ENCODE data around the gene TRMO.
"Not testable (repeated sequence)": the region's sequence is repeated elsewhere in the genome, so short reads cannot be mapped to it uniquely, and the experiment has no call there.

The TRMO gene, protein sequence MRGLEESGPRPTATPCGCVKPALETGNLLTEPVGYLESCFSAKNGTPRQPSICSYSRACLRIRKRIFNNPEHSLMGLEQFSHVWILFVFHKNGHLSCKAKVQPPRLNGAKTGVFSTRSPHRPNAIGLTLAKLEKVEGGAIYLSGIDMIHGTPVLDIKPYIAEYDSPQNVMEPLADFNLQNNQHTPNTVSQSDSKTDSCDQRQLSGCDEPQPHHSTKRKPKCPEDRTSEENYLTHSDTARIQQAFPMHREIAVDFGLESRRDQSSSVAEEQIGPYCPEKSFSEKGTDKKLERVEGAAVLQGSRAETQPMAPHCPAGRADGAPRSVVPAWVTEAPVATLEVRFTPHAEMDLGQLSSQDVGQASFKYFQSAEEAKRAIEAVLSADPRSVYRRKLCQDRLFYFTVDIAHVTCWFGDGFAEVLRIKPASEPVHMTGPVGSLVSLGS

DNA sequence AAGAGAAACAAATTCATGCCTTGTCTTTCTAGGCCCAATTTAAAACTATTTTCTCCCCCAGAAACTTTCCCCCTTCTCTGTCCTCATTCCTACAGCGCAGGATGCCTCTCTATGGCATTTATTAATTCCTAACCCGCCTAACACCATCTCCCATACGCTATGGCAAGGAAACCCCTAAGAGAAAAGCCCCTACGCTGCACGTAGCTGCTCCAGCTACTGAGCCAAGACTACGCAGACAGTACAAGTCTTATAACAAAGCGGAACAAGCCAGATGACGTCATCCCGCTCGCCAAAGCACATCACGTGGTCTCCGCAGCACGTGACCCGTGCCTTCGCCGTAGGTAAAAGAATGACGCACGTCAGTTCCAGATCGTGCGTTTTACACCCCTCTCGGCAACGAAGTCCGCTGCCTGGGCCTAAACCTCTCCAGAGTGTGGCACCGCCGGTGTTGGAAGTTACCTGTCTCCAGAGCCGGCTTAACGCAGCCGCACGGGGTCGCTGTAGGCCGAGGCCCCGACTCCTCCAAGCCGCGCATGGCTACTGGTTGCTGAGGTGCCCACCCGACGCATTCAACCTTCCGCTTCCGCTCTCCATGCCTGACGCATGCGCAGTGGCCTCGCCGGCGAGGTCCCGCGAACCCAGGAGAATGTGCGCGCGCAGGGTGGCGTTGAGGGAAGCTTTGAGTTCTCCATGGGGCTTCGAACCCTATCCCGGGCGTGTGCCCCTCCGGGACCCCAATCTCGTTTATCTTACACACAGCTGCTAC is at the start of gene TRMO:
Gene TRMO (minus strand): TSS at position 542 of the 766 bp plus-strand sequence. CDS start 7 bp downstream, at position 535.
- DNase-seq = peak; percentile 71 to 95

DNA sequence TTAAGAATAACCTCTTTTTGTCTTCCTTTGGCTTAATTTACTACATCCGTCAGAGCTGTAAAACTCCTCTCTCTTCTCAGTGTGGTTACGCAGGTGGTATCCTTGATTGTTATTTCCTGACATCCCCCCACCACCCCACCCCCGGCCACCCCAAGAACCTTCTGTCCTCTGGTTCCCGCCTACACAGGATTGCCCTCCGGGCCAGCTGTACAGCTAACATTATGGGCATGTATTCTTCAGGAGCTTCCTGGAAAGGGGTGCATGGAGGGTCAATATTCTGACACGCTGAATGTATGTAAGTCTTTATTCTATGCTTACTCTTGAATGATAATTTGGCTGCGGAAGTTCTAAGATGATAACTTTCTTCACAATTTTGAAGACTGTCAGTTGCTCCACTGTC is 47.9 kb upstream of the TRMO start:
- no peak for DNase-seq

DNA sequence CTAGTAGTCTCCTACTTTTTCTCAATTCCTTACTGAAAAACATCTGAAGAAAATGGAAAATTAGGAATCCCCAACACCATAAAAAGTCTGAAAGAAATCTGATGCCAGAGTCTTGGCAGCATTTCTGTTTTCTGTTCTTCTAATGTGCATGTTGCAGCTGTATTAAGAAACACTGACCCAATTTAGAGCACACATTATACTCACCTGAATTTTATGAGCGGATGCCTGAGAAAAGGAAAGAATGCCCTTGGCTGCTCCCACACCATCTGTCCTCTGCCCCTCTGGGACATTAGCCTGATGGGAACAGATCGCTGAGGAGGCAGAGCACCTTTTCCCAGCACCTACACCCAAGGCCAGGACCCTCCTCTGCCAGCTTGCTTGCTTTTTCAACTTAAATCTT is 46.7 kb upstream of the TRMO start:
- no peak for DNase-seq

DNA sequence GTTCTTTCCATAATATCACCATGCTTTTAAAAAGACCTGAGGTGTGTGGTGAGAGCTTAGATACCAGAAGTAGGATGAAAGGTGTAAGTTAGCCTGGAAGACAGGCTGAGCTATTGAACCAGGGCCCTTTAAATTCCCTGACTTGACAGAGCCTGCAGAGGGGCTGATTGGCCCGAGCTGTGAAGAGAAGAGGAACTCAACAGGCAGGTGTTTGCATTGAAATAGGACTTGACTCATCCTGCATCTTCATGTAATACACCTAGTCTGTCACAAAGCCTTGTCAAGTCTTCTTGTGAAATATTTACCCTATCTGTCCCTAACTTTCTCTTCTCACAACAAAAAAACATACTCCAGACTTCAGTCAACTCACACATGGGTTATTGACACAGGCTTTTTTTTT is 44.2 kb upstream of the TRMO start:
- no peak for DNase-seq

DNA sequence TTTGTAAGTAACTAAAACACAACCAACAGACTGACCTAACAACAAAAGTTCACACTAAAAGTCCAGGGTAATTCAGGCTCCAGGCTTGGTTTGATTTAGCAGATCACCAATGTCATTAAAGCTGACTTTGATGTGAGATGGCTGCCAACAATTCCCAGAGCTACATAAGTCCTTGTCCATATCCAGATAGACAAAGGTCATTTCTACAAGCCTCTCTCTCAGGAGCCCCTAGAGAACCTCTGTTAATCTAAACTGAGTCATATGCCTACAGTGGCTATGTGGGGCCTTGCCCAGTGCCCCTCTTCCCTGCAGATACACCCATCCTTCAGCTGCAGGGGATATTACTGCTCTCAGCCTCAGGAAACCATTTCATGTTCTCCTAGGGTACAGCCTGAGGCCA is 42.6 kb upstream of the TRMO start:
- no peak for DNase-seq

DNA sequence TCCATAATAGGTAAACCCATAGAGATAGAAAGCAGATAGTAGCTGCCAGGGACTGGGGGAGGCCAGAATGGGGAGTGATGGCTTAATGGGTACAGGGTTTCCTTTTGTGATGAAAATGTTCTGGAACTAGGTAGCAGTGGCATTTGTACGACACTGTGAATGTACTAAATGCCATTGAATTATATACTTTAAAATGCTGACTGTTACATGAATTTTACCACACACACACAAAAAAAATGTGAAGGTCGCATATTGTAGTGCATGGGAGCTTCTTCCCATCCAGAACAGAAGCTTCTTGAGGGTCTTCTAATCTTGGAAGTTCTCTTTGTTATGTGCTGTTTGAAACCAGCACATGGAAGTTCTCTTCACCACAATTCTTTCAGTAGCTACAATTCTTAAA is 40.9 kb upstream of the TRMO start:
- DNase-seq = no peak

DNA sequence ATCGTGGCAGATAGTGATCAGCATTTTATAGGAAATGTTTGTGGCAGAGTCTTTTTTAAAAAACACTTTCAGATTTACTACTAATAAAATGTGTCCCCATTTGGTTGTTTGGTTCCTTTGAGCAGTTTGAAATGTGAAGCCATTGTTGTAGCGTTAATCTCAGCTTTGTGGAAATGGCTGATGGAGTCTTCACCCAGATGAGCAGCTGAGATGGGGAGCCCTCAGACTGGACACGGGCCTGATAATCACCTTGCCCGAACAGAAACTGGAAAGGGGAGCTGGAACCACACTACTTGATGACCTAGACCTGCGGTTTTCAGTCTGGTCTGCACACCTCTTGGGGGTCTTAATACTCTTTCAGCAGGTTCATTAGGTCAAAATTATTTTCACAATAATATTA is 40.3 kb upstream of the TRMO start:
- DNase-seq = no peak

DNA sequence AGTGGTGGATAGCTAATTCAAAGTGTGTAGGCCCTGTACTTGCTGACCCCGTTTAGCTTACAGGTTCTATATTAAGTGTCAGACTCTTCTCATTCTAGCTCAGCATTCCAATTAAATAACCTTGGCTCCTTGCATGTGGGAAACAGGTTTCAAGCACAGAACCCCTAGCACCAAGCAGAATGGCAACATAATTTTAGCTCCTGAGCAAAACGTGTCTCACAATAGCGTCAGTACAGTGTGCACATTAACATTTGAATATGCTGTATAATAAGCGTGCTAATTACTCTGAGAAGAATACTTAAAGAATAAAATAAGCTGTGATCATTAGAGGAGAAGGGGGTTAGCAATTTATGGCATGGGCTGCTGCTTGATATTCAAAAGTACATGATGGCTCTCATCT is 39.8 kb upstream of the TRMO start:
- DNase-seq = no peak

DNA sequence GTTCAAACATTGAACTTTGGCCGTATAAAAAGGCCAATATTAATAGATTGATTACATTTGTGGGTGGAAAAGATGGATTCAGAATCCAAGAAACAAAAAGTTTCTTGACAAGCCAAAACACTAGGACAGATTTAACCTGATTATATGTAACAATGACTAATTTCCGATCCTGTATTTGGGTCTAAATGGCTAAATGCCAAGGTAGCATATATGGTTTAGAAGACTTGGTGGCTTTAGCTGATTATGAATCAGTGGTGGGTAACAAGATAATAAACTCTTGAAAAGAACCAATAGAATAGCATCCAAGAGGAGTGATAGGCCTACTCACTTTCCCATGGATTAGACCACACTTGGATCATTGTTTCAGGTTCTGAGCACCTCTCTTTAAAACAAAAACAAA is 39.1 kb upstream of the TRMO start:
- DNase-seq = no peak

DNA sequence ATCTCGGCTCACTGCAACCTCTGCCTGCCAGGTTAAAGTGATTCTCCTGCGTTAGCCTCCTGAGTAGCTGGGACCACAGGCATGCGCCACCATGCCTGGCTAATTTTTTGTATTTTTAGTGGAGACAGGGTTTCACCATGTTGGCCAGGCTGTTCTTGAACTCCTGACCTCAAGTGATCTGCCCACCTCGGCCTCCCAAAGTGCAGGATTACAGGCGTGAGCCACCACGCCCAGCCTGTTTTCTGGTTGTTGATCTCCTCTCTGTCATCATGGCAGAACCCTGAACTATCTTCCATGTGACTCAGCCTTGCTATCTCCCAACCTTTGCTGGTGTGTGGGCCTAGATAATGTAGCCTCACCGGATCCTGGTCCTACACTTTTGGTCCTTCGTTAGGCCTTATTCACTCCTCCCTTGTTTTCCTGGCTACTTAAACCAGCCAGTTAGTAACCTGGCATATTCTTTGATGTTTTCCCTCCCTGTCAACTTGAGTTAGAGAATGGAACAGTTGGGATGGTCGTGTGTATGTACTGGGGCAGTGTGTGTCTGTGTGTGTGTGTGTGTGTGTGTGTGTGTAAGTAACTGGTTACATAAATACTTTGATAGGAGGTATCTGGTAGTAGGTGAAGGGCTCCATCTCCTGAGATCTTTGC is 38.5 kb upstream of the TRMO start:
- DNase-seq = not testable (repeated sequence)

DNA sequence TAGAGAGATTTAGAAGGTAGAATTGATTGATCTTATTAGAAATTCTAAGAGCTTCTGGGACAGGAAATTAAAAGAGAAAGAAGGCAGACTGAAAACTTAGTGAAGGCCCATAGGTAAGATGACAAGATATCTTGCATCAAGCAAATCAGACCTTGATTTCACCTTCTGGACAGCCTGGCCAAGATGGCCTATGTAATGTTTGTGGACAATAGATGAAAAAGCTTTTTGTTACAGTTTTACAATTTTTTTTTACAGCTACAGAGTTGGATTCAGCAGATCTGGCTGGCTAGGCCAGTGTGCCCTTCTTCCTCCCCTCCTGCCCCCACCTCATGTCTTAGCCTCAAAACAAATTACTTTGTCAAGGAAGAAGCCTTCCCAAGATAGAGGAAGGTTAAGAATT is 37.3 kb upstream of the TRMO start:
- DNase-seq = no peak

DNA sequence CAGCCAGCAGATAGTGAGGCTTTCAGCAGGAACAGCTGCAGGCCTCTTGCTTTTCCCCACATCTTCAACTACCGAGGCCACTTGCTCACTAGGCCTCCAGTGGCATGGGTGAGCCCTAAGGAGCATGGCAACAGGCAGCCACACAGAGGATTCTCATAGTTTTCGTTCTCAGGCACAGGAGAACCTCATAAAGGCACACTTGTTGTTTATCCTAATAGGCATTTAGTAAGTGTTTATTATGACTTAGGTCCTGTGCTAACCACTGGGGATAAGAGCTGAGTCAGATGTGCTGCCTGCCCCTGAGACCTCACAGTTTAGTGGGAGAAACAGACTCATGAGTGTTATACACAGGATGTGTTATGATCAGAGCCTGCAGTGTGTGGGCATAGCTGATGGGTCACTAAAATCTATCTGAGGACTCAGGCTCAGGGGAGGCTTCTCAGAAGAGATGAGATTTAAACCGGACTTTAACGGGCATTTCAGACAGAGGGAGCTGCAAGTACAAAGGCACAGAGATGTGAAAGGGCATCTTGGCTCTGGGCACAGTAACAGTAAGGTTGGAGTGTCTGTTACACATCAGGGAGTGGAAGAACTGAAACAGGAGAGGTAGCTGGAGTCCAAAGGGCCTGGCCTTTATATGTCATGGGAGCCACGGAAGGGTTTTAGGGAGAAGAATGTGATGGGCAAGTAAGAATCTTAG is 36.7 kb upstream of the TRMO start:
- no peak for DNase-seq

DNA sequence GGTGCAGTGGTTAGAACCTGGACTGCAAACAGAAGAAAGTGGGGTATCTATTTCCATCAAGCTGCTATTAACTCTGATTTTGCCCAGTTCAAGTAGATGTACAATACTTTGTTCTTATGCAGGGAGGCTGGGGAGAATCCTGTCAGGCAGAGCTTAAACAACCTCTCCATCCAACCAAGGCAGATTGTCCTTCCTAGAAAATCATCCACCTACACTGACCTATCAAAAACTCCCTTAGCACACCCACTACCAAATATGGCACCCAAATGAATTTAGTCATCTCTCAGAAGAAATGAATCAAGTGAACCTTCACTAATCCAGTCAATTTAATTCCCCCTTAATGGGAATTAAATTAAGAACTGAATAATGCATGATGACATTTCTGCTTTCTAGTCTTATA is 34.0 kb upstream of the TRMO start:
- no peak for DNase-seq

DNA sequence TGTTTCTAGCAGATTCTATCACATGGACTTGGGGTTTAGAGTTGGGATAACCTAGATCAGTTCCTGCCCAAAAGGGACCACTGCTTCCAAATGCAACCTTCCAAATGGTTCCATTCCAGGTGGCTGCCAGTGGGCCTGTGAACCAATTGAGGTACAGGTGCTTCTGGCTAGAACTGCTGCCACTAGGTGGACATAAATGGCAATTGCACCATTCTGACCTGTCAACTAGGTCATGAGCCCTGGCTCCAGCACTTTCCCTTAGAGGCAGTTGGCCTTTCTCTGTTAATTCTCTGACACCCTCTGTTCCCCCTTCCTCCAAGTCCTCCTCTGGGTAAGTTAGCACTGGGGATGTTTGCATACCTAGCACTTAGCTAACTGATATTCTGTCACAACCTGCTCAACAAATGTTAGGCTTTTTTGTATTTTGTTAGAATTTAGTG is 32.3 kb upstream of the TRMO start:
- peak in 1 of 2 experiments; percentile 1 for DNase-seq

DNA sequence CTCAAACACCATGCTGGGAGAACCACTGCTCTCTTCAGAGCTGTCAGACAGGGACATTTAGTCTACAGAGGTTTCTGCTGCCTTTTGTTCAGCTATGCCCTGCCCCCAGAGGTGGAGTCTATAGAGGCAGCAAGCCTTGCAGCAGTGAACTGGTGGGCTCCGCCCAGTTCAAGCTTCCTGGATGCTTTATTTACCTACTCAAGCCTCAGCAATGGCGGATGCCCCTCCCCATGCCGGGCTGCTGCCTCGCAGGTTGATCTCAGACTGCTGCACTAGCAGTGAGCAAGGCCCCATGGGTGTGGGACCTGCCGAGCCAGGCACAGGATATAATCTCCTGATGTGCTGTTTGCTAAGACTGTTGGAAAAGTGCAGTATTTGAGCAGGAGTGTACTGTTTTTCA is 28.6 kb upstream of the TRMO start:
- not testable (repeated sequence) for DNase-seq

DNA sequence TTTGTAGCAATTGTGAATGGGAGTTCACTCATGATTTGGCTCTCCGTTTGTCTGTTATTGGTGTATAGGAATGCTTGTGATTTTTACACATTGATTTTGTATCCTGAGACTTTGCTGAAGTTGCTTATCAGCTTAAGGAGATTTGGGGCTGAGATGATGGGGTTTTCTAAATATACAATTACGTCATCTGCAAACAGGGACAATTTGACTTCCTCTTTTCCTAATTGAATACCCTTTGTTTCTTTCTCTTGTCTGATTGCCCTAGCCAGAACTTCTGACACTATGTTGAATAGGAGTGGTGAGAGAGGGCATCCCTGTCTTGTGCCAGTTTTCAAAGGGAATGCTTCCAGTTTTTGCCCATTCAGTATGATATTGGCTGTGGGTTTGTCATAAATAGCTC is 24.8 kb upstream of the TRMO start:
- not testable (repeated sequence) for DNase-seq

DNA sequence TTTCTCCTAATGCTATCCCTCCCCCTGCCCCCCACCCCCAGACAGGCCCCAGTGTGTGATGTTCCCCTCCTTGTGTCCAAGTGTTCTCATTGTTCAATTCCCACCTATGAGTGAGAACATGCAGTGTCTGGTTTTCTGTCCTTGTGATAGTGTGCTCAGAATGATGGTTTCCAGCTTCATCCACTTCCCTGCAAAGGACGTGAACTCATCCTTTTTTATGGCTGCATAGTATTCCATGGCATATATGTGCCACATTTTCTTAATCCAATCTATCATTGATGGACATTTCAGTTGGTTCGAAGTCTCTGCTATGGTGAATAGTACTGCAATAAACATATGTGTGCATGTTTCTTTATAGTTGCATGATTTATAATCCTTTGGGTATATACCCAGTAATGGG is 23.2 kb upstream of the TRMO start:
- not testable (repeated sequence) for DNase-seq

DNA sequence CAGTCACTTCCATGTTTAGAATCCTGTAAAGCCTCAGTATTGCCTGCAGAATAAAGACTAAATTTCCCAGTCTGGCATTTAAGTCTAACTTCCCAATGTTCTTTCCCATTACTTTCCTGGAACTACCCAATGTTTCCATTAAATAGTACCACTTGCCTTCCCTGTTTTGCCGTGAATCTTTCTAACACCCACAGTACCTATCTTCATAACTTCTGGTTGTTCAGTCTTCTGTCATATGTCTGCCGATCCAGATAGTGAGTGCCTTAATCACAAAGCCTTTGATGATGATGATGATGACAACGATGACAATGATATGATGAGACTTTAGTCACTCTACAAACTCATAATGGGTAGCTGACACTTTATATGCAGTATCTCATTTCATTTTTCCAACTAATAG is 22.3 kb upstream of the TRMO start:
- no peak for DNase-seq

DNA sequence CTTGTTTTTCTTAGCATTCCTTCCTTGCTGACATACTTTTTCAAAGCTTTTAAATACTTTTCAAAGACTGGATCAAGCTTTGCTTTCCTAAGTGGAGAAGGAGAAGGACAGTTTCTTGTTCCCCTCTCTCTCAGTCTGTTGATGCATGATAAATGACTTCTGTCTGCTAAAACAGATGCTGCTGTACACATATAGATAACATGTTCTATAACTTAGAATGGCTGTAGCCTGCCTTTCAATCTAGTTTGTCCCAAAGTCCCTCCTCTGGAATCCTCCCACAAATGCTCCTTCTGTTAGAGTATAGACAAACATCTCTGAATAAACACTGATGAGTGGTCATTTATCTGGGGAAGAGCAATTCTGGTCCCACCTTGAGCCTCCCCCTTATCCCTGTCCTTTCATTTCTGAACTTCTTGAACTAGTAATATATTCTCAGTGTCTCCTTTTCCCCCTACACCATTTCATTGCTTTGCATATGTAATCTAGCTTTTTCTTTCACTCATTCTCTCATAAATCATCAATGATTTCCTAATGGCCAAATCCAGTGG is 21.1 kb upstream of the TRMO start:
- no peak for DNase-seq

DNA sequence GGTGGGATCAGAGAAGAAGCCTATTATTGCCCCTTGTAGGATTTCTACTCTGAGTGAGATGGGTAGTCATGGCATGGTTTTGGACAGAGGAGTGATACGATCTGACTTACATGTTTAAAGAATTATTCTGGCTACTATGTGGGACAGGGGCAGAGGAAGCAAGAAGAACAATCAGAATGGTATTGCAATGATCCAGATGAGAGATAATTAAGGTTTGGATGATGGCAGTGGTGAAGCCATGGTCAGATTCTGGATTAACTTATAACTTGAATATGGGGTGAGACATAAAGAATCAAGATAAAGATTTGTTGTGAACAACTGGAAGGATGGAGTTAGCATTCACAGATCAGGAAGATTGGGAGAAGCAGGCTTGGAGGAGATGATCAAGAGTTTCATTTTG is 19.0 kb upstream of the TRMO start:
- no peak for DNase-seq

DNA sequence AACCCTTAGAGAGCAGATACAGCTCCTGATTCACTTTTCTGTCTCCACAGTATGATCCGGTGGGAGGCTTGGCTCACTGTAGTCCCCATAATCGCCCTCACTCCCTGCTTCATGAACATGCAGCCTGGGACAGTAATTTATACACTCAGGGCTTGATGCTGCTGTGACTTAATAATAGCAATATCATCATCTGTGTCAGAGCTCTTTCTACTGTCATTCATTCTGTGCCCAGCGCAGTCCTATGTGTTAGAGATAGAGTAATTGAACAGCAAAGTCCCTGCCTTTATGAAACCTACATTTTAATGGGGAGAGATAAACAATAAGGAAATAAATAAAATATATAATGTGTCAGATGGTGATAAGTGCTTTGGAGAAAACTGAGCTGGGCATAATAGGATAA is 18.4 kb upstream of the TRMO start:
- DNase-seq = no peak

DNA sequence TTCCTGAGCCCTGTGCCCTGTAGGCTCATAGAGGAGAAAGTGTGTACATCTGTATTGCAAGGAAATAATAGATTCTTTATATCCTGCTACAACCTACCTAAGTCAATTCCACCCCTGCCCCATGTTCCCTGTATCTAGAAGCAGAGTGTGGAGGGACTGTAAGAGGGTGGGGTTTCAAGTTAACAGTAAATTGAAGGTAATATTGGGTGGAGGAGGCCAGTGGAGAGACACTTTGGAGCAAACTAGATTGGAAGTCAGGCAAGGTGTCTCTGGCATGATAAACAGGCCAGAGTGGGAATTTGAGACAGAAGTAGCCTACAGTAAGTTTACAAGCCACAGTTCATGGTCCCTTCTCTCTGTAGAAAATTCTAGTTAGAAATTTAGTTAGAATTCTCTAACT is 17.9 kb upstream of the TRMO start:
- no peak for DNase-seq
